SU-DHL-6 (cell line): Measurements from ENCODE around the gene MORN5.

Experiments used
- H2AFZ ChIP-seq: fragments of 200-600 bp; sonication (generic); 2 replicates; pipeline ENCODE4 v1.6.1; 2014; ENCODE audit warnings: low read depth, mild to moderate bottlenecking, moderate library complexity, mixed read lengths, antibody characterized with exemption, low read length; ENCODE audit not compliant: severe bottlenecking
- H3F3A ChIP-seq: fragments of 200-600 bp; shearing (Covaris generic); 2 replicates; pipeline ENCODE4 v1.6.0; 2016; ENCODE audit warnings: antibody characterized with exemption, mild to moderate bottlenecking; ENCODE audit not compliant: insufficient read depth
- H3K27ac ChIP-seq: fragments of 200-600 bp; sonication (generic); 2 replicates; pipeline ENCODE4 v1.5.1; 2016; ENCODE audit warnings: low read depth, mild to moderate bottlenecking, low read length, moderate library complexity, mixed read lengths
- H3K27me3 ChIP-seq: fragments of 200-600 bp; sonication (generic), shearing (Covaris generic); 2 replicates; pipeline ENCODE4 v1.6.0; 2014; ENCODE audit warnings: mild to moderate bottlenecking, low read length
- H3K36me3 ChIP-seq: fragments of 200-600 bp; sonication (generic); 2 replicates; pipeline ENCODE4 v1.6.1; 2014; ENCODE audit warnings: mild to moderate bottlenecking, low read length, mixed read lengths
- H3K4me2 ChIP-seq: fragments of 300-600, 200-600 bp; shearing (Covaris generic), sonication (generic); 2 replicates; pipeline ENCODE4 v1.6.0; 2014; ENCODE audit warnings: low read length, low read depth, mild to moderate bottlenecking; ENCODE audit not compliant: poor library complexity, severe bottlenecking
- H3K4me3 ChIP-seq: fragments of 200-600 bp; sonication (generic); 2 replicates; pipeline ENCODE4 v1.5.1; 2014; ENCODE audit warnings: antibody characterized with exemption, low read length, mild to moderate bottlenecking, mixed read lengths; ENCODE audit not compliant: insufficient read depth, poor library complexity, severe bottlenecking
- H3K79me2 ChIP-seq: fragments of 200-600 bp; sonication (generic); 2 replicates; pipeline ENCODE4 v1.6.1; 2014; ENCODE audit warnings: mild to moderate bottlenecking, low read length, moderate library complexity; ENCODE audit not compliant: insufficient read depth
- H3K9ac ChIP-seq: fragments of 200-600 bp; sonication (generic); 2 replicates; pipeline ENCODE4 v1.7.0; 2014; ENCODE audit warnings: mild to moderate bottlenecking, low read length
- H3K9me2 ChIP-seq: fragments of 200-600 bp; sonication (generic); replicated peaks from 2 replicates; pipeline ENCODE4 v1.6.1; 2014; ENCODE audit warnings: low read length; ENCODE audit not compliant: insufficient read depth
- H3K9me3 ChIP-seq: fragments of 200-600 bp; sonication (generic); 2 replicates; pipeline ENCODE4 v1.6.1; 2014; ENCODE audit warnings: low read length, mixed read lengths; ENCODE audit not compliant: insufficient read depth
- H4K20me1 ChIP-seq: fragments of 200-600 bp; sonication (generic); 2 replicates; pipeline ENCODE4 v1.6.1; 2014; ENCODE audit warnings: low read depth, mild to moderate bottlenecking, antibody characterized with exemption, low read length, moderate library complexity, mixed read lengths
- CTCF ChIP-seq: fragments of 200-600 bp; sonication (generic); IDR thresholded peaks from one replicate; pipeline ENCODE4 v1.5.1; 2017; ENCODE audit warnings: antibody characterized with exemption, mild to moderate bottlenecking, low read length, moderate library complexity; ENCODE audit not compliant: insufficient read depth, poor library complexity, severe bottlenecking
- EZH2phosphoT487 ChIP-seq: fragments of 200-600 bp; sonication (generic), shearing (Covaris generic); conservative IDR thresholded peaks from 2 replicates; pipeline ENCODE4 v1.6.1; 2018; ENCODE audit warnings: mild to moderate bottlenecking, antibody characterized with exemption, low read length, moderate library complexity, mixed read lengths

The MORN5 gene

GRCh38 chr9:122141671-122142070 lies 18.0 kb upstream of the MORN5 start:
- Histone ChIP-seq H3K9me3 (no peaks in the 10 kb centered on the region), H3K27me3 (no peaks in the 10 kb centered on the region), H3K4me3 (no peak overlapping the region), H3K4me2 (no peak overlapping the region), H3K9ac (no peak overlapping the region), H3K79me2 (no peaks in the 10 kb centered on the region), H2AFZ (no peak overlapping the region), H3K9me2 (no peaks in the 10 kb centered on the region), H3K36me3 (no peaks in the 10 kb centered on the region), H4K20me1 (no peaks in the 10 kb centered on the region), H3K27ac (no peak overlapping the region), H3F3A (no peaks in the 10 kb centered on the region)
- TF ChIP-seq EZH2phosphoT487 (no peak), CTCF (no peak)

- Histone ChIP-seq H2AFZ (no peak overlapping the region), H3K4me3 (no peak overlapping the region), H3K4me2 (no peak overlapping the region), H3K9me2 (no peaks in the 10 kb centered on the region), H3K9ac (no peak overlapping the region), H3F3A (no peaks in the 10 kb centered on the region), H4K20me1 (no peaks in the 10 kb centered on the region), H3K79me2 (no peaks in the 10 kb centered on the region), H3K27me3 (no peaks in the 10 kb centered on the region), H3K36me3 (peaks cover 3% of the 10 kb centered on the region; the same call in 1 of the 2 replicates), H3K9me3 (no peaks in the 10 kb centered on the region), H3K27ac (no peak overlapping the region)
- TF ChIP-seq EZH2phosphoT487 (no peak), CTCF (no peak)
These were observed 16.4 kb upstream of the MORN5 start for GRCh38 chr9:122143296-122143695.

GRCh38 chr9:122143876-122144405 lies 15.8 kb upstream of the MORN5 start:
- H3K36me3 ChIP-seq: peaks cover 3% of the 10 kb centered on the region; the same call in 1 of the 2 replicates
- no peak overlapping the region for H3K4me2 ChIP-seq

More at GRCh38 chr9:122143876-122144405, 15.8 kb upstream of the MORN5 start:
- Histone ChIP-seq H3K9me3 (no peaks in the 10 kb centered on the region), H3K27ac (no peak overlapping the region), H3K9ac (no peak overlapping the region), H3K4me3 (no peak overlapping the region), H3K27me3 (no peaks in the 10 kb centered on the region), H3K9me2 (no peaks in the 10 kb centered on the region), H4K20me1 (no peaks in the 10 kb centered on the region), H2AFZ (no peak overlapping the region), H3F3A (no peaks in the 10 kb centered on the region), H3K79me2 (no peaks in the 10 kb centered on the region)
- TF ChIP-seq CTCF (no peak), EZH2phosphoT487 (no peak)
